ENCODE measurements around the gene SCUBE1.

The SCUBE1 gene

DNA sequence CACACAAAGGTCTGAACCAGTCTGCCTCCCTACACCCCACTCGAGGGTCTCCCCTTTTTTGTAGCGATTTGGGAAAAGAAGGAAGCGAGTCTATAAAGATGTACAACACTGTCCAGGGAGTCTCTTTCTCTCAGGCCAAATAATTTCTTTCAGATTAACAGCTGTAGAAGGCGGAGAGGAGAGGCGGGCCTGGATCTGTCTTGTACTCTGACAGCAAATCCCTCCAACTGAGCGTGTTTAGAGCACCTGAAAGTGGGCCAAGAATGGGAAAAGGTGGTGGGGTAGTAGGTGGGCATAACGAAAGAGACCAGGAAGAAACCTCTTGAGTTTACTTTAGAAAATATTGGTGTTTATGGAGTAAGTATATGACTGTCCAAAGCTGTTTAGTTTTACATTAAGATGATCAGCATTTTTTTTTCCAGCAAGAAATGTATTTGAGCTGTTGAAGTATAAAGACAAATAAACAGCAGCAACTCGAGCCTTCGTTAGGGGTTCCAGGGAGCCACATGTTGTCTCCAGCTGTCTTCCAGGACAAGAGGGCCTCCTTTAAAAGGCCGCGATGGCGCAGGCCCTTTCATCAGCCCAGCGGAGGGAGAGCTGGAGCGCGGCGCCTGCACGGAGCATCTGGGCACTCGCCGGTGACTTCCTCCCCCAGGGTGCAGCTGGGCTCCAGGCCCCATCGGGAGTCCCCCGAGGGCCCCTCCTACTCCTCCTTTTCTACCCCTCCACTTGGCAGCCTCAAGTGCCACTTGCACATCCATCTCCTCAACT, 34.9 kb downstream of the SCUBE1 start:
- DNase-seq (ENCODE audit: low read depth): no peak
- H3K4me3 ChIP-seq (ENCODE audit: low read depth, low read length): no peak overlapping the region
- TF ChIP-seq MYC (IDR thresholded peaks at IDR 0.05; ENCODE audit: low read depth, low read length): no peak
- no peak for TF ChIP-seq POLR2A (IDR thresholded peaks at IDR 0.05; ENCODE audit: extremely low read depth, insufficient read length)
- TF ChIP-seq, protein P1, sequence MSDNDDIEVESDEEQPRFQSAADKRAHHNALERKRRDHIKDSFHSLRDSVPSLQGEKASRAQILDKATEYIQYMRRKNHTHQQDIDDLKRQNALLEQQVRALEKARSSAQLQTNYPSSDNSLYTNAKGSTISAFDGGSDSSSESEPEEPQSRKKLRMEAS (IDR thresholded peaks at IDR 0.05; ENCODE audit: low read depth, low read length): no peak
- TF ChIP-seq, protein P2, sequence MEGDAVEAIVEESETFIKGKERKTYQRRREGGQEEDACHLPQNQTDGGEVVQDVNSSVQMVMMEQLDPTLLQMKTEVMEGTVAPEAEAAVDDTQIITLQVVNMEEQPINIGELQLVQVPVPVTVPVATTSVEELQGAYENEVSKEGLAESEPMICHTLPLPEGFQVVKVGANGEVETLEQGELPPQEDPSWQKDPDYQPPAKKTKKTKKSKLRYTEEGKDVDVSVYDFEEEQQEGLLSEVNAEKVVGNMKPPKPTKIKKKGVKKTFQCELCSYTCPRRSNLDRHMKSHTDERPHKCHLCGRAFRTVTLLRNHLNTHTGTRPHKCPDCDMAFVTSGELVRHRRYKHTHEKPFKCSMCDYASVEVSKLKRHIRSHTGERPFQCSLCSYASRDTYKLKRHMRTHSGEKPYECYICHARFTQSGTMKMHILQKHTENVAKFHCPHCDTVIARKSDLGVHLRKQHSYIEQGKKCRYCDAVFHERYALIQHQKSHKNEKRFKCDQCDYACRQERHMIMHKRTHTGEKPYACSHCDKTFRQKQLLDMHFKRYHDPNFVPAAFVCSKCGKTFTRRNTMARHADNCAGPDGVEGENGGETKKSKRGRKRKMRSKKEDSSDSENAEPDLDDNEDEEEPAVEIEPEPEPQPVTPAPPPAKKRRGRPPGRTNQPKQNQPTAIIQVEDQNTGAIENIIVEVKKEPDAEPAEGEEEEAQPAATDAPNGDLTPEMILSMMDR (IDR thresholded peaks at IDR 0.05; ENCODE audit: low read depth, low read length): no peak

DNA sequence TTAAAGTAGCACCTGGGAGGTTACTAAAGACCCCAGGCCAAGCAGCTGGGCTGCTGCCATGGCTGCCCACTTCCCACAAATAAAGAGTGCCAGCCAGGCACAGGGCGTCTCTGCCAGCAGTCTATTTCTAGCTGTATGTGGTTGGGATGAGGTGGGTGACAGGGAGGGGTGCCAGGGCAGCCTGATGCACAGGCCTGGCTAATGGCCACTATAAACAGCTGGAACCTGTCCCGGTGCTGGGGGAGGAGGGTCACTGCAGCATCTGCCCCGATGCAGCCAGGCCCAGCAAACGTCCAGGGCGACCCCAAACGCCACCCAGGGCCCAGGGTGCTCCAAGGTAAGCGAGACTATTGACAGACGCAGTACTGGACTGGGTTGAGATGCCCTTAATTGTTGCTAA, 37.4 kb downstream of the SCUBE1 start:
- H3K4me3 ChIP-seq (ENCODE audit: low read depth, low read length): no peak overlapping the region
- DNase-seq (ENCODE audit: low read depth): no peak
- TF ChIP-seq, protein P1 (IDR thresholded peaks at IDR 0.05; ENCODE audit: low read depth, low read length): no peak
- TF ChIP-seq POLR2A (IDR thresholded peaks at IDR 0.05; ENCODE audit: extremely low read depth, insufficient read length) (no peak), MYC (IDR thresholded peaks at IDR 0.05; ENCODE audit: low read depth, low read length) (no peak)
- TF ChIP-seq, protein P2 (IDR thresholded peaks at IDR 0.05; ENCODE audit: low read depth, low read length): no peak

DNA sequence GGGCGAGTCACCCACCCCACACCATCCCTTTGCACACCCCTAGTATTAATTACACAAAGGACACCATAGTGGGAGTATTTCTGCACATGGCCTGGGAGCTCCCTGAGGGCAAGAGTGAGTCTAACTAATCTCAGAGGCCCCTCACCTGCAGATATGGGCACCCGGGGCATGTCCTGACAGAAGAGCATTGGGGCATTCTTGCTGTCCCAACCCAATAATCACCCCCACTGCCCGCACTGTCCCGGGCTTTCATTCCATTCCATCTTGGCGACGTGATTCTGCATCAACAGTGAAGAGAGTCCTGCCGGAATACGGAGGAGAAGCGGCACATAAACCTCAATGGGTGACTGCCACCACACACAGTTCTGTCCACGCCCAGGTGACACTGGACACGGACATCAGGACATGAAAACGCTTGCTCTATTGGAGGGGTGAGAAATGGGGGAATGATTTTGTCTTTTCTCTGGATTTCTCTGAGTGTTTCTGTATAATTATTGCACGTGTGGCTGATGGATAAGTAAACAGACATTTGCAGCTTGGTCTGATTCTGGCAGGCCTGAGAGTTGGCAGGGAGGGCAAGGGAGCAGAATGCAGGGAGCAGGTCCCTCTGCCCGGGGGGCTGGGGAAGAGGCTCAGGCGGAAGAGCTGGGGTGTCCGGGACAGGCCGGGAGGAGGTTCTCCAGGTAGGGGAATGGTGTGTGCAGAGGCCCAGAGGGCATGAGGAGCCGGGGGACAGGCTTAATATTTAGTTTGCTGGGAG, 38.2 kb downstream of the SCUBE1 start:
- DNase-seq (ENCODE audit: low read depth): no peak
- H3K4me3 ChIP-seq (ENCODE audit: low read depth, low read length): no peak overlapping the region
- TF ChIP-seq, protein P2 (IDR thresholded peaks at IDR 0.05; ENCODE audit: low read depth, low read length): no peak
- no peak for TF ChIP-seq POLR2A (IDR thresholded peaks at IDR 0.05; ENCODE audit: extremely low read depth, insufficient read length)
- TF ChIP-seq, protein P1 (IDR thresholded peaks at IDR 0.05; ENCODE audit: low read depth, low read length): no peak

DNA sequence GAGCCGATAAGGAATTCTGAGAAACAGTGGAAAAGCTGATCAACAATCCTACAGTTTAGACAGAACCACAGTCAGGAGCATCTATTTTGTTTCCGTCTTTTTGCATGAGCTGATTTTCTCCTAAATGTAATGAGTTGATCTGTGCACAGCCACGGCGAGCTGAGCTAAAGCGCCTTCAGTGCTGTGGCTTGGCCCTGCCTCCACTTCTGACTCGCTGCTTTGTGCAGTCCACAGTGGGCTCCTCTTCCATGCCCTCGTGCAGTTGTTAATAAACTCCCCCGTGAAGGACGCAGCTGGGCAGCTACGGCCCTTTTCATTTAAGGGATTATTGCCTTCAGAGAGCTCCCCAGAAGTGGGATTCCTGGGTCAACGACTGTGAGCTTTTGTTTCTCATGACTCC, 39.4 kb downstream of the SCUBE1 start:
- no peak for DNase-seq (ENCODE audit: low read depth)
- TF ChIP-seq POLR2A (IDR thresholded peaks at IDR 0.05; ENCODE audit: extremely low read depth, insufficient read length): no peak
- TF ChIP-seq, protein P2 (IDR thresholded peaks at IDR 0.05; ENCODE audit: low read depth, low read length): no peak
- TF ChIP-seq, protein P1 (IDR thresholded peaks at IDR 0.05; ENCODE audit: low read depth, low read length): no peak
- TF ChIP-seq MYC (IDR thresholded peaks at IDR 0.05; ENCODE audit: low read depth, low read length): no peak
- H3K4me3 ChIP-seq (ENCODE audit: low read depth, low read length): no peak overlapping the region

DNA sequence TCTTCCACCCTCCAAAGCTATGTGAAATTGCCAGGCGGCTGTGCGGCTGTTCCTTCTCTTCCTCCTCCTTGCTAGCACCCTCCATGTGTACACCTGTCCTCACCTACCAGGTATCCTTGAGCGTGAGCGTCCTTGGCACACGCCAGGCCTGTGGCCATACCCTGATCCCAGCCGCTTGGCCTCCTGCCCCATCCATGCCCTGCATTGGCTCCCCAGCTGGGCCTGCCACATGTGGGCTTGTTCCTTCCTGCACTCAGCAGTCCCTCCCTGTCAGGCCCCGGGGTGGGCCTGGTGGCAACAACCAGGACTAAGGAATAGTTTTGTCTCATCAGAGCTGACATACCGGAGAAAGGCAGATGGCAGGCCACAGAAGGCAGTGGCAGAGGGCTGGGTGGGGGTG, 40.0 kb downstream of the SCUBE1 start:
- no peak for TF ChIP-seq POLR2A (IDR thresholded peaks at IDR 0.05; ENCODE audit: extremely low read depth, insufficient read length)
- TF ChIP-seq, protein P2 (IDR thresholded peaks at IDR 0.05; ENCODE audit: low read depth, low read length): no peak
- TF ChIP-seq, protein P1 (IDR thresholded peaks at IDR 0.05; ENCODE audit: low read depth, low read length): no peak
- TF ChIP-seq MYC (IDR thresholded peaks at IDR 0.05; ENCODE audit: low read depth, low read length): no peak
- no peak overlapping the region for H3K4me3 ChIP-seq (ENCODE audit: low read depth, low read length)
- DNase-seq (ENCODE audit: low read depth): no peak
